Stimulated activated naive B cell treated with anti-CD40 and anti-IgM and Interleukin-4, amounts not matched to agents 10 μg/mL and 1 μg/mL and 100 μg/mL, for 72 hours (primary cell): ENCODE measurements around the gene ADAMTS13.
"Not testable (repeated sequence)": the region's sequence is repeated elsewhere in the genome, so short reads cannot be mapped to it uniquely, and the experiment has no call there.

Experiments used
- ATAC-seq, 2 donors: fragments of 150-1000 bp; cut with Tn5 transposase; replicated peaks; 2 replicates each; pipeline ENCODE4 v1.10.0; 2021; ENCODE audit warnings: moderate library complexity in 1 of 2
- DNase-seq: peaks from one replicate; pipeline ENCODE4 v3.0.0; 2021
- H3K27ac Mint-ChIP-seq: one replicate; pipeline ENCODE4 v1.8.0; 2022; ENCODE audit warnings: mild to moderate bottlenecking, mixed read lengths
- H3K27me3 Mint-ChIP-seq, 2 donors: one replicate each; pipeline ENCODE4 v1.8.0; 2022; ENCODE audit warnings: mixed read lengths in 2 of 2
- H3K36me3 Mint-ChIP-seq, 2 donors: one replicate each; pipeline ENCODE4 v1.8.0; 2022; ENCODE audit warnings: mixed read lengths in 2 of 2, mild to moderate bottlenecking in 1 of 2
- H3K4me1 Mint-ChIP-seq, 2 donors: one replicate each; pipeline ENCODE4 v1.8.0; 2022; ENCODE audit warnings: mixed read lengths in 2 of 2, mild to moderate bottlenecking in 1 of 2
- H3K4me3 Mint-ChIP-seq, 2 donors: one replicate each; pipeline ENCODE4 v1.8.0; 2022; ENCODE audit warnings: mild to moderate bottlenecking in 2 of 2, mixed read lengths in 2 of 2, moderate library complexity in 1 of 2
- H3K9me3 Mint-ChIP-seq, 2 donors: one replicate each; pipeline ENCODE4 v1.8.0; 2022; ENCODE audit warnings: mixed read lengths in 2 of 2, mild to moderate bottlenecking in 1 of 2

The ADAMTS13 gene

DNA sequence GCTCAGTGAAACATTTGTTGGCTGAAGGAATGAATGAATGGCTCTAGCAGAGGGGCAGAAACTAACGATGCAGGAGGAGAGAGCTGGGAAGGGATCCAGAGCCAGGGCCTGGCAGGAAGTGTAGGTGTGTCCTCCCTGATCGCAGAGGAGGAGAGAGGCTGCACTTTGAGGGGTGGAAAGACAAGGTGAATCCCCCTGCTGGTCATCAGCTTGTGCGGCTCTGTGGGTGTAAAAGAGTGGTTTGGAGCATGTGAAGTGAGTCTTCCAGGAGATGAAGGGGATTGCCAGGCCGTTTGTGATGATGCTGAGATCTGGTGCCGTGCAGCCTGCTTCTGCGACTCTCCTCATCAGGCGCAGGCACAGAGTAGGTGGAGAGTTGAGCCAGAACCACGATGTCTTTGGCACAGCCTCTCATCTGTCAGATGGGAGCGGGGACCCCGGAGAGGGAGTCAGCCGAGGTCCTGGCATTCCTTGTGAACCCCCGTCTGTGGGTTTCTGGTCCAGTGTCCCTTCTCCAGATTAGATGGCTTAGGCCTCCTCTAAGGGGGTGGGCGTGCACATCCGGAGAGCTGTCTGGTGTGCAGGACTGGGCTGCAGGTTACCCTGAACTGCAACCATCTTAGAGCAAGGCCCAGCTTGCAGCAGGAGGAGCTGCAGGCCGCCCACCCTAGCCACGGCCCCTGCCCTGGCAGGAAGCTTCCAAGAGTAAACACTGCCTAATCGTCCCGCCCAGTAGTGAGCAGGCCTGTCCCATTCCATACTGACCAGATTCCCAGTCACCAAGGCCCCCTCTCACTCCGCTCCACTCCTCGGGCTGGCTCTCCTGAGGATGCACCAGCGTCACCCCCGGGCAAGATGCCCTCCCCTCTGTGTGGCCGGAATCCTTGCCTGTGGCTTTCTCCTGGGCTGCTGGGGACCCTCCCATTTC, at the start of gene ADAMTS13:
TSS of gene ADAMTS13 (plus strand) at position 753 of the 928 bp plus-strand sequence. CDS start at position 830, 77 bp downstream.
- ATAC-seq (peak; percentile 43 to 60), DNase-seq (peak; percentile 65)
- Mint-ChIP-seq H3K27me3 (peaks cover 12 to 25% of the 10 kb centered on the region in 2 donors), H3K27ac (peak within 1 kb of the TSS; percentile 97), H3K4me3 (peak within 1 kb of the TSS in 1 of 2 donors; percentile 11), H3K9me3 (peaks cover 7 to 8% of the 10 kb centered on the region in 2 donors), H3K36me3 (peaks cover 15 to 17% of the 10 kb centered on the region in 2 donors), H3K4me1 (peaks cover 27 to 46% of the 10 kb centered on the region in 2 donors)

DNA sequence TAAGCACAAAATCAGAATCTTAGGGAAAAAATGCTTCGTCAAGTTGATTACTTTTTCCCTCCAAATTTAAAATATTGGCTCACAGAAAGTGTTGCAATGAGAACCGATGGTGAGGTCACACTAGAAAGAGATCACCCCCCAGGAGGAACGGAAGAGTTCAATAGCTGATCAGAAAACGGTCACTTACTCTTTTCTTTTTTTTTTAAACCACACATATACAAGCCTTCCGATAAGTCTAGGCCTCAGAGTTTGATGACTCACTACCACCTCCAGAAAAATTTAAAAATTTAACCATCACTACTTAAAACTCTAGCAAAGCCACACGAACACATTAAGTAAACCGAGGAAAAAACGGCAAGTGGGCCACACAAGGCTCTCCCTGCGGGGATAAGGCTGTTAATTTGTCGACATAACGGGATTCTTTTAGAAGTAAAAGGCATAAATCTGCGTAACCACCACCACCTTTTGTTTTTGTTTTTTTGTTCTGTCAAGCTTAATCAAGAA, 47.5 kb upstream of the ADAMTS13 start:
- peaks cover 36 to 46% of the 10 kb centered on the region in 2 donors for H3K4me1 Mint-ChIP-seq

DNA sequence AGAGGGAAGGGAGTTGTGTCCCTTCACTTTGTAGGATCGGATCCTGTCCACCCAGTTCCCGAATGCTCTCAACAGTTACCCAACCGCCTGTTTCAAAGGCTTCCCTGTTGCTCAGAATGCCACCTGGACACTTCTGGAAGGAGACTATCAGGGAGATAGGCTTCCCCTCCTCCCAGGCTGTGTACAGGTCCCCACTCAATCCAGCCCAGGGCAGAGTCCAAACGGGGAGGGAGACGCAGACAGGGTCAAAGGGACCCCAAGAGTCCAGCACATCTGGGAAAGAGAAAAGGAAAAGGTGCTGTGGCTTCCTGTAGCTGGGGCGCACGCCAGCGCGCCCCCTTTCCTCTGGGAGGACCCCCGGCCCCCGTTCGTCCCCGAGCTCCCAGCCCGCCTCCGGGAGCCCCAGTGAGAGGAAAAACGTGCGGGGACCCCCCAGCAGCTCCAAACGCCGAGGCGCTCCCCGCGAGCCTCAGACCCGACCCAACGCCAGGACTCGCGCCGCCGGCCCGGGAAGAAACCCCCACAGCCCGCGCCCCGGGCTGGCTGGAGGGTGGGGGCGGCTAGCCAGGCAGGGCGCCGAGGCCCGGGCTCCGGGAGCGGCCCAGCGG, 46.9 kb upstream of the ADAMTS13 start:
- ATAC-seq (peak; percentile 28 to 30), DNase-seq (no peak)
- Mint-ChIP-seq H3K27me3 (no peaks in the 10 kb centered on the region), H3K4me3 (peak overlapping the region; percentile 96 to 97), H3K36me3 (peaks cover 13 to 31% of the 10 kb centered on the region in 2 donors), H3K27ac (peak overlapping the region; percentile 97), H3K4me1 (peaks cover 31 to 41% of the 10 kb centered on the region in 2 donors), H3K9me3 (no peaks in the 10 kb centered on the region)

More for the DNA sequence above, 47.5 kb upstream of the ADAMTS13 start:
- Mint-ChIP-seq H3K27me3 (no peaks in the 10 kb centered on the region), H3K36me3 (peaks cover 15 to 36% of the 10 kb centered on the region in 2 donors), H3K9me3 (no peaks in the 10 kb centered on the region), H3K27ac (peak overlapping the region; percentile 97), H3K4me3 (peak overlapping the region; percentile 96 to 97)
- no peak for DNase-seq
- no peak for ATAC-seq

DNA sequence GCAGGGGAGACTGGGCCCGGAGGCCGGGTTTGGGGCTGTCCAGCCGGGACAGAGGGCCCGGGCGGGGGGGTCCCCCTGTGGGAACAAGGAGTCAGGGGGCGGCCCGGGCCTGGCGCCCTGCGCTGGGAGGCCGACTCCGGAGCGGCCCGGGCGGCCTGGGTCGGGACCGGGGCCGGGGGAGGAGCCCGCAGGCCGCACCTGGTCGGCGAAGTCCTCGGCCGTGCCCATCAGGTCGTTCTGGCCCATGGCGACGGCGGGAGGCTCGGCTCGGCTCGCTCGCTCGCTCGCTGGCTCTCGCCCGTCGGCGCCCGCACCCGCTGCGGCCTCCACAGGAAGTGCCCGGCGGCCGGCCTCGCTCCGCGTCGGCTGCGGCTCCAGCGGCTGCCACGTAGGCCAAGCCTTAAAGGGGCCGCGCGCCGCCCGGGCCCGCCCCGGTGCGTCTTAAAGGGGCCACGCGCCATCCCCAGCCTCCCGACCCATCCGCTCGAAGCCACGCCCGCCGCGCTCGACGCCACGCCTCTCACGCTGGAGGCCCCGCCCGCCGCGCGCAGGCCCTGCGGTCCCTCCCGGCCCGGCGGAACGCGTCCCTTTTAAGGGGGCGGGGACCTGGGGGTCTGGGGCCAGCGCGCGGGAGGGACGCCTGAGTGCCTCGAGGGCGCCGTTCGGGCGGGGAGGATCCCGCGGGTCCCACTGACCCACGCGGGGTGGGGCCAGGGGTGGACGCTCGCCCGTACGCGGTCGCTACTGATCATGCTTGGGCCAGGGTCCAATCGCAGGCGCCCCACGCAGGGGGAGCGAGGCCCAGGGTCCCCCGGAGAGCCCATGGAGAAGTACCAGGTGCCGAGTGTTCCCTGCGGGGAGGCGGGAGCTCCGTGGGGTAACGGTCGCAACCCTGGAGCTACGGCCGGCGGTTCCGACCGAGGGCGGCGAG, 46.2 kb upstream of the ADAMTS13 start, which contains the start of the genes STKLD1 and SURF4:
TSS of gene STKLD1 (plus strand) at position 643 of the 931 bp plus-strand sequence. CDS start at position 751, 108 bp downstream.
TSS of gene SURF4 (minus strand) at position 337 of the 931 bp plus-strand sequence. CDS start at position 246, 91 bp downstream.
- Mint-ChIP-seq H3K4me1 (peaks cover 24 to 33% of the 10 kb centered on the region in 2 donors), H3K4me3 (peak within 1 kb of the TSS; percentile 96 to 97), H3K27me3 (no peaks in the 10 kb centered on the region), H3K9me3 (no peaks in the 10 kb centered on the region), H3K27ac (peak within 1 kb of the TSS; percentile 97), H3K36me3 (peaks cover 10 to 23% of the 10 kb centered on the region in 2 donors)
- peak; percentile 94 for DNase-seq
- ATAC-seq = peak; percentile 95 to 97

DNA sequence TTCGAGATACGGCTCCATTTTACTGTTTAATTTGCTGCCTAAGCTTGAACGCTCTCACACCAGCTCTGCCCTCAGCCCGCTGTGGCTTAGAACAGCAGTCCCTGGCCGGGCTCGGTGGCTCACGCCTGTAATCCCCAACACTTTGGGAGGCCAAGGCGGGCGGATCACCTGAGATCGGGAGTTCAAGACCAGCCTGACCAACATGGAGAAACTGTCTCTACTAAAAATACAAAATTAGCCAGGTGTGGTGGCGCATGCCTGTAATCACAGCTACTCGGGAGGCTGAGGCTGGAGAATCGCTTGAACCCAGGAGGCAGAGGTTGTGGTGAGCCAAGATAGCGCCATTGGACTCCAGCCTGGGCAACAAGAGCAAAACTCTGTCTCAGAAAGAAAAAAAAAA, 44.9 kb upstream of the ADAMTS13 start:
- H3K36me3 Mint-ChIP-seq = peaks cover 6 to 13% of the 10 kb centered on the region in 2 donors
- DNase-seq, ATAC-seq, H3K27ac Mint-ChIP-seq, H3K27me3 Mint-ChIP-seq, H3K9me3 Mint-ChIP-seq: not testable (repeated sequence)
- peak overlapping the region in 1 of 2 donors; percentile 52 for H3K4me3 Mint-ChIP-seq
- peaks cover 13 to 20% of the 10 kb centered on the region in 2 donors for H3K4me1 Mint-ChIP-seq

DNA sequence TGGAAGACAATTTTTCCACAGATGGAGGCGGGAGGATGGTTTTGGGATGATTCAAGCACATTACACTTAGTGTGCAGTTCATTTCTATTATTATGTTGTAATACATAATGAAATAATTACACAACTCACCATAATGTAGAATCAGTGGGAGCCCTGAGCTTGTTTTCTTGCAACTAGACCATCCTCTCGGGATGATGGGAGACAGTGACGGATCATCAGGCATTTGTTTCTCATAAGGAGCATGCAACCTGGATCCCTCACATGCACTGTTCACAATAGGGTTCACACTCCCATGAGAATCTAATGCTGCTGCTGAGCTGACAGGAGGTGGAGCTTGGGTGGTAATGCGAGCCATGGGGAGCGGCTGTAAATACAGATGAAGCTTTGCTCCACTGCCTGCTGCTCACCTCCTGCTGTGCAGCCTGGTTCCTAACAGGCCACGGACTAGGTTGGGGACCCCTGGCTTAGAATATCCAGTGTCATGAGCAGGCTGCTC, 44.4 kb upstream of the ADAMTS13 start:
- H3K9me3 Mint-ChIP-seq = no peaks in the 10 kb centered on the region
- DNase-seq = no peak
- no peak overlapping the region for H3K27ac Mint-ChIP-seq
- no peaks in the 10 kb centered on the region for H3K27me3 Mint-ChIP-seq
- peaks cover 9 to 15% of the 10 kb centered on the region in 2 donors for H3K4me1 Mint-ChIP-seq
- no peak for ATAC-seq
- peaks cover 6 to 8% of the 10 kb centered on the region in 2 donors for H3K36me3 Mint-ChIP-seq
- H3K4me3 Mint-ChIP-seq = no peak overlapping the region

DNA sequence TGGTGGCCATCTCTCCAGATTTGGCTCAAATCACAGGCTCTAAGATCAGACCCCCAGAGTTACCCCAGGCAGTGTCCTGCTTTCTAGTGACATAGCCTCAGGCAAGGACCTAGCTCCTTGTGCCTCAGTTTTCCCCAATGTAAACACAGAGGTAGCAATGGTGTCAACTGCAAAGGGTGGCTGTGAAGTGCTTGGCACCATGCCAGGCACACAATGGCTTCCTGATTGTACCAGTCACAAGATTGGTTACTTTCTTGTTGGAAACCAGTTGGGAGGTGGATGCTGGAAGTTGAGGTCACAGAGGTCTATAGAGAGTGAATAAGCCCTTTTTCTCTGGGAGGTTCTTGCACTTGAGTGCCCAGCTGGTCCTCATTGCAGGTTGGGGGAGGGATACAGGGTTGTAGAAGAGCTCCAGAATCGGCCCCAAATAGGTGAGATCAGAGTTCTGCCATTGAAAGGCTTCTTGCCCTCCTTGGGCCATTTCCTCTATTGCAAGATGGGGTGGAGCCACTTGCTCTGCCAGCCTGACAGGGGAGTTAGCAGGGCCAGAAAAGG, 43.7 kb upstream of the ADAMTS13 start:
- no peaks in the 10 kb centered on the region for H3K9me3 Mint-ChIP-seq
- DNase-seq = no peak
- no peaks in the 10 kb centered on the region for H3K27me3 Mint-ChIP-seq
- H3K4me1 Mint-ChIP-seq = peaks cover 6 to 8% of the 10 kb centered on the region in 2 donors
- no peak overlapping the region for H3K4me3 Mint-ChIP-seq
- H3K27ac Mint-ChIP-seq = no peak overlapping the region
- peaks cover 2 to 7% of the 10 kb centered on the region in 2 donors for H3K36me3 Mint-ChIP-seq
- no peak for ATAC-seq

DNA sequence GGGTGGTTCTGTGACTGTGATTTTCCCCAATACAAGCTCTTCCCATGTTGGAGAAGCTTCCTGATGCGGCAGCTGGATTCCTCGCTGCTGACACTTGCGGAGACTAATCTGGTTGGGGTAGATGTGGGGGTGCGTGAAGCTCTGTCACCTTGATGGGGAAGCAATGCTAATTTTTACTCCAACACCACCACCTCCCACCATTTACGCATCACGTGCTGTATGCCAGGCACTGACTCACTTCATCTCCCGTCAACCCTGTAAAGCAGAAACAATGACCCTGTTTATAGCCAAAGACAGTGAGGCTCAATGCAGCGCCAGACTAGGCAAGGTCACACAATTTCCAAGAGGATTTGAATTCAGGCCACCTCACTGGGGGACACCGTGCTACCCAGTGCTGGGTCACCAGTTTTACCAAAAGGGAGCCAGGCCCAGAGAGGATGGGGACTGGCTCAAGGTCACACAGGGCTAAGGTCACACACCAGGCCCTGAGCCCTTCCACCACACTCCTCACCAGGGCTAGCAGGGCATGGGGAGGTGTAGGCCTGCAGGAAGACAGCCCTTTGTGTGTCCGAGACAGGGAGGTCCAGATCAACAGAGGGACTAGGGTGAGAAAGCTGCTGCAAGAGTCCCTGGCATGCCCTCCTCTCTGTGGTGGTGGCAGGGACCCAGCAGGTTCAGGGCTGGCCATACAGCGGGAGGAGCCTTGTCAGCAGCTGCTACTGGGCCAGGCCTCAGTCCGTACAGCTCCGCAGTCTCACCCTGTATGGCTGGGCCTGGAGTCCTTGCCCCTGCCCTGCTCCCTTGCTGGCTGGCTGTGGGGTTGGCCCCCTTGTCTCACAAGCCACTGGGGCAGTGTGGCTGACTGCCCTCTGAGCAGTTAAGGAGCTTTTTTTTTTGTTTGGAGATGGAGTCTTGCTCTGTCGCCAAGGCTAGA, 42.7 kb upstream of the ADAMTS13 start:
- H3K4me3 Mint-ChIP-seq = no peak overlapping the region
- ATAC-seq = no peak
- H3K27ac Mint-ChIP-seq = no peak overlapping the region
- peaks cover 0 to 7% of the 10 kb centered on the region in 2 donors for H3K36me3 Mint-ChIP-seq
- H3K27me3 Mint-ChIP-seq = no peaks in the 10 kb centered on the region
- H3K9me3 Mint-ChIP-seq = no peaks in the 10 kb centered on the region
- no peak for DNase-seq
- H3K4me1 Mint-ChIP-seq = peaks cover 6 to 8% of the 10 kb centered on the region in 2 donors

DNA sequence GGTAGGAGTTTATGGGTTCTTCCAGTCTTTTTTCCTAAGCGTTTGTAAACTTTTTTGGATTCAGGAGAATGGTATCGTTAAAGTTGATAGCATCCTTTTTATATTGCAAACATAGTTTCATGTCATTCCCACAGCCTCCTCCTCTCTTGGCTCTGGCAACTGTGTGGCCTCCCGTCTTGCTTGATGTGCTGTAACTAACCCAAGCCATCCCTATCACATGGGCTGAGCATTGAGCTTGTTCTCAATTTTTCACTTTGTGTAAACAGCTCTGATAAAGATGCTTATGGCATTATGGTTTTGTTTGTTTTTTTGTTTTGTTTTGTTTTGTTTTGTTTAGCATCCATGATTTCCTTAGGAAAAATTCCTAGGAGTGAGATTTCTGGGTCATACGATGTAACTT, 41.4 kb upstream of the ADAMTS13 start:
- H3K9me3 Mint-ChIP-seq = no peaks in the 10 kb centered on the region
- H3K36me3 Mint-ChIP-seq = no peaks in the 10 kb centered on the region
- H3K27me3 Mint-ChIP-seq = no peaks in the 10 kb centered on the region

DNA sequence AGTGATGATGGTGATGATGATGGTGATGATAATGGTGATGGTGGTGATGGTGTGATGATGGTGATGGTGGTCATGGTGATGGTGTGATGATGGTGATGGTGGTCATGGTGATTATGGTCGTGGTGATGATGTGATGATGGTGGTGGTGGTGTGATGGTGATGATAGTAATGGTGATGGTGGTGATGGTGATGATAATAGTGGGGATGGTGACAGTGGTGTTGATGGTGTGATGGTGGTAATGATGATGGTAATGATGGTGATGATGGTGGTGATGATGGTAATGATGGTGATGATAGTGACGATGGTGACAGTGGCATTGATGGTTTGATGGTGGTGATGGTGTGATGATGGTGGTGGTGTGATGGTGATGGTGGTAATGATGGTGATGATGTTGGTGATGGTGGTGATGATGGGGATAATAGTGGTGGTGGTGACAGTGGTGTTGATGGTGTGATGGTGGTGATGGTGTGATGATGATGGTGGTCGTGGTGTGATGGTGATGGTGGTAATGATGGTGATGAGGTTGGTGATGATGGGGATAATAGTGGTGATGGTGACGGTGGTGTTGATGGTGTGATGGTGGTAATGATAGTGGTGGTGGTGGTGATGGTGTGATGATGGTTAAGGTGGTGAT, 39.5 kb upstream of the ADAMTS13 start:
- no peak overlapping the region for H3K27ac Mint-ChIP-seq
- no peaks in the 10 kb centered on the region for H3K4me1 Mint-ChIP-seq
- no peaks in the 10 kb centered on the region for H3K9me3 Mint-ChIP-seq
- H3K27me3 Mint-ChIP-seq = no peaks in the 10 kb centered on the region
- no peak overlapping the region for H3K4me3 Mint-ChIP-seq
- no peaks in the 10 kb centered on the region for H3K36me3 Mint-ChIP-seq
- no peak for DNase-seq
- no peak for ATAC-seq

More for the DNA sequence above, 41.4 kb upstream of the ADAMTS13 start:
- DNase-seq (no peak), ATAC-seq (no peak)
- no peak overlapping the region for H3K4me3 Mint-ChIP-seq
- no peaks in the 10 kb centered on the region for H3K4me1 Mint-ChIP-seq
- H3K27ac Mint-ChIP-seq = no peak overlapping the region

DNA sequence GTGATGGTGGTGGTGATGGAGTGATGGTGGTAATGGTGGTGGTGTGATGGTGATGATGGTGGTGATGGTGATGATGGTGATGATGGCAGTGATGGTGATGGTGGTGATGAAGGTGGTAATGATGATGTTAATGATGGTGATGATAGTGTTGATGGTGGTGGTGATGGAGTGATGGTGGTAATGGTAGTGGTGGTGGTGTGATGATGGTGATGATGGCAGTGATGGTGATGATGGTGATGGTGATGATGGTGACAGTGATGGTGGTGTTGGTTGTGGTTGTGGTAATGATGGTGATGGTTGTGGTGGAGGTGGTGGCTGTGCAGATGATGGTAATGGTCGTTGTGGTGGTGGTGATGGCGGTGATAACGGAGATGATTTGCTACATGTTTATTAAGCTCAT, 38.7 kb upstream of the ADAMTS13 start:
- no peaks in the 10 kb centered on the region for H3K4me1 Mint-ChIP-seq
- no peak overlapping the region for H3K4me3 Mint-ChIP-seq
- DNase-seq (no peak), ATAC-seq (no peak)
- no peak overlapping the region for H3K27ac Mint-ChIP-seq
- no peaks in the 10 kb centered on the region for H3K36me3 Mint-ChIP-seq
- H3K27me3 Mint-ChIP-seq = no peaks in the 10 kb centered on the region
- H3K9me3 Mint-ChIP-seq = no peaks in the 10 kb centered on the region

DNA sequence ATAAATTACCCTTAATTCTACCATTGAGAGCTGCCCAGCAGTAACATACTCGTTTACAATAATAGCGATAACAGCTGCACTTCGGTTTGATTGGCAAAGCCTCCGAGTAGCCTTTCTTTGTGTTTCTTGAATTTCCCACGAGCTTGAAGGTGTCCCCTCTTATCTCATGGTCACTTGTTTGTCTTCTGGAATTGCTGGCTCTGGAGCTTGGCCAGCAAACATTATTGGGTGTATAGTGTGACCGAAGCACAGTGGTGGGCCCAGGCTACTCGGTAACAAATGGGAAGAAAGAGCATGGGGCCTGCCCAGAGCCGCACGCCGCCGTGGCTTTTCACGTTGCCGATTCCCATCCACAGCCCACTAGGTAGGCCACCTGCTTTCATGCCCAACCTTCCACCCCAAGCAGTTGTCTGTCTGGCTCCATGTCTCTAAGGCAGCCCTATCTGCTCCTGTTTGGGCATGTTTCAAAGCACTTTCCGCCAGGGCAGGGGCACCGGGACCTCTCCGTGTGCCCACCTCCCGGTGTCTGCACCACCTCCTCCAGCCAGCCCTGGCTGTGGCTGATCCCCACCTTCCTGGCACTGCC, 37.3 kb upstream of the ADAMTS13 start:
- ATAC-seq = no peak
- H3K9me3 Mint-ChIP-seq = no peaks in the 10 kb centered on the region
- H3K36me3 Mint-ChIP-seq = no peaks in the 10 kb centered on the region
- no peak overlapping the region for H3K27ac Mint-ChIP-seq
- no peaks in the 10 kb centered on the region for H3K4me1 Mint-ChIP-seq
- DNase-seq = no peak
- H3K27me3 Mint-ChIP-seq = peaks cover 4 to 5% of the 10 kb centered on the region in 2 donors
- no peak overlapping the region for H3K4me3 Mint-ChIP-seq
